Thyroid gland (tissue), 4 donors: Measurements from ENCODE around the gene FURIN.

Experiments
- POLR2A ChIP-seq, 2 donors: fragments of 450-650 bp; IDR thresholded peaks; one replicate each; pipeline ENCODE4 v1.6.1; 2017; ENCODE audit warnings: antibody characterized with exemption in 2 of 2, mild to moderate bottlenecking in 2 of 2, moderate library complexity in 1 of 2
- TF ChIP-seq, protein P1 (sequence below), 6 experiments: fragments of 200-600 bp in 3 of 6; fragments of 450-650 bp in 3 of 6; sonication (generic) in 3 of 6; IDR thresholded peaks; one replicate each; pipeline ENCODE4 v1.5.1; 2016 to 2019; ENCODE audit warnings: antibody characterized with exemption in 6 of 6, mild to moderate bottlenecking in 2 of 6, inconsistent platforms in 1 of 6, moderate library complexity in 1 of 6

- TF ChIP-seq, protein P1, sequence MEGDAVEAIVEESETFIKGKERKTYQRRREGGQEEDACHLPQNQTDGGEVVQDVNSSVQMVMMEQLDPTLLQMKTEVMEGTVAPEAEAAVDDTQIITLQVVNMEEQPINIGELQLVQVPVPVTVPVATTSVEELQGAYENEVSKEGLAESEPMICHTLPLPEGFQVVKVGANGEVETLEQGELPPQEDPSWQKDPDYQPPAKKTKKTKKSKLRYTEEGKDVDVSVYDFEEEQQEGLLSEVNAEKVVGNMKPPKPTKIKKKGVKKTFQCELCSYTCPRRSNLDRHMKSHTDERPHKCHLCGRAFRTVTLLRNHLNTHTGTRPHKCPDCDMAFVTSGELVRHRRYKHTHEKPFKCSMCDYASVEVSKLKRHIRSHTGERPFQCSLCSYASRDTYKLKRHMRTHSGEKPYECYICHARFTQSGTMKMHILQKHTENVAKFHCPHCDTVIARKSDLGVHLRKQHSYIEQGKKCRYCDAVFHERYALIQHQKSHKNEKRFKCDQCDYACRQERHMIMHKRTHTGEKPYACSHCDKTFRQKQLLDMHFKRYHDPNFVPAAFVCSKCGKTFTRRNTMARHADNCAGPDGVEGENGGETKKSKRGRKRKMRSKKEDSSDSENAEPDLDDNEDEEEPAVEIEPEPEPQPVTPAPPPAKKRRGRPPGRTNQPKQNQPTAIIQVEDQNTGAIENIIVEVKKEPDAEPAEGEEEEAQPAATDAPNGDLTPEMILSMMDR (IDR thresholded peaks at IDR 0.05) = peak; percentile 86 to 99 (median 98)
- no peak for TF ChIP-seq POLR2A (IDR thresholded peaks at IDR 0.05)
These were observed 17.3 kb downstream of the FURIN start for GRCh38 chr15:90885432-90886290.
